HepG2 (cell line): Measurements from ENCODE around the gene MCOLN1. TPM values are rescaled to one million over a fixed set of nuclear protein-coding genes. Genes with fewer than 3 reads are reported as not detected.
A peak's percentile ranks its signal among the peaks of the same experiment; 100 is the strongest.

ENCODE experiments used
- MLLT10 ChIP-seq: sonication (generic); formaldehyde crosslinking; IDR thresholded peaks from 2 replicates; pipeline ENCODE4 v1.4.0; 2020; ENCODE audit warnings: missing genetic modification reagents
- ZBTB38 ChIP-seq: sonication (generic); formaldehyde crosslinking; IDR thresholded peaks from 2 replicates; pipeline ENCODE4 v1.5.1; 2020; ENCODE audit warnings: mild to moderate bottlenecking, missing genetic modification reagents
- ZHX1 ChIP-seq: sonication (generic); formaldehyde crosslinking; IDR thresholded peaks from 2 replicates; pipeline ENCODE4 v1.8.1; 2022; ENCODE audit warnings: low read depth, mild to moderate bottlenecking, missing genetic modification reagents
- ZHX2 ChIP-seq, 2 experiments: sonication (generic) in 1 of 2; formaldehyde crosslinking in 1 of 2; IDR thresholded peaks; 2 replicates each; pipeline versions ENCODE4 v1.6.1 to v1.9.0; 2014 to 2022; ENCODE audit warnings: antibody characterized with exemption in 1 of 2, borderline replicate concordance in 1 of 2, inconsistent platforms in 1 of 2, low read depth in 1 of 2, missing genetic modification reagents in 1 of 2
- polyA plus RNA-seq, 8 experiments: library from polyadenylated mRNA; depleted of rRNA in 3 of 8; stranded (reverse) in 7 of 8; unstranded in 1 of 8; fragments of >200 nt; fragmentation: Illumina TruSeq in 4 of 8; extraction: Trizol in 4 of 8; gene quantifications; 2 replicates each; pipeline versions ENCODE4 v1.2.1 to v1.2.3, GENCODE V29; 2011 to 2016; ENCODE audit warnings: low read depth in 4 of 8, missing spikeins in 1 of 8, mixed read lengths in 1 of 8; ENCODE audit not compliant: insufficient read depth in 1 of 8
- total RNA-seq, 5 experiments: library from RNA; depleted of rRNA; stranded (reverse); fragments of >200 nt; fragmentation: Illumina TruSeq; extraction: Trizol; gene quantifications; 2 replicates each; pipeline ENCODE4 v1.2.3, GENCODE V29; 2016; ENCODE audit warnings: low read depth in 1 of 5

MCOLN1 gene
- total and polyA plus RNA-seq, 2 of the 13 experiments (the other 11 are each of a cell fraction or from before 2014, with no cell fraction given) = 3.4 to 15.7 TPM

DNA sequence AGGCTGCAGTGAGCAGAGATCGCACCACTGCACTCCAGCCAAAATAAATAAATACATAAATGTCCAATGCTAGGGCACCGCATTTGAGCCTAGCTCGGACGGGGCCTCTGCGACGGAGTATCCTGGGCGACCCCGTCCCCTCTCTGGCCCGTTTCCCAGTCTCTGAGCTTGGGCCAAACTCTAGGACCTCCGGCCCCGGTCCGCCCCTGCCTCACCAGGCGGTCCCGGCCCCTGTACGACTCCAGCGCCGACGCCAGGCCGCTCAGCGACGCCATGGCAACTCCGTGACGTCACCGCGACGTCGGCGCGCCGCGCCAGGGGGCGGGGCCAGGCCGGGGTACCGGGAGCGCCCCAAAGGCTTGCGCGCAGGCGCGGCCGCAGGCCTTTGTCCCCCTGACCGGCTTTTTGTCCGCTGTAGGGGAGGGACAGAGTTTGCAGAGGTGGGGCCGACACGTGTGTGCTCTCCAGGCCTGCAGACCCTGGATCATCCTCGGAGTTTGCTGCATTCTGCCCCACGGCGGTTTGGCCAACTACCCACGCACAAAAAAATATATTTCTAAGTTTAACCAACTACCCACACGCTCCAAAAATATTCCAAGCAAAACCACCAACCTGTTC lies 33.6 kb upstream of the MCOLN1 start, which contains the start of gene PEX11G (continued):
- TF ChIP-seq ZHX1 (CRISPR knock-in tag) (peak; percentile 76; the same call in 1 of the 2 replicates), ZHX2 (IDR thresholded peaks at IDR 0.05; ENCODE audit: low read depth) (peak; percentile 70; the same call in 1 of the 2 replicates), ZHX2 (CRISPR knock-in tag; IDR thresholded peaks at IDR 0.05; ENCODE audit: borderline replicate concordance) (no peak), MLLT10 (CRISPR knock-in tag) (no peak), ZBTB38 (0 out of 2 replicates have a peak, but pooled peaks have one; percentile 23)
